BE2C (cell line): Measurements from ENCODE around the gene ZNF688.

ENCODE experiments used
- DNase-seq: peaks from one replicate; pipeline ENCODE4 v3.0.0-alpha.2; 2020
- H3K27me3 ChIP-seq: fragments of 250-450 bp; sonication (Bioruptor Pico); 2 replicates; pipeline ENCODE4 v1.5.1; 2020; ENCODE audit warnings: mild to moderate bottlenecking
- H3K36me3 ChIP-seq: fragments of 250-450 bp; sonication (Bioruptor Pico); 2 replicates; pipeline ENCODE4 v1.5.1; 2020; ENCODE audit warnings: mild to moderate bottlenecking
- H3K4me1 ChIP-seq: fragments of 250-450 bp; sonication (Bioruptor Pico); 2 replicates; pipeline ENCODE4 v1.5.1; 2020
- H3K4me3 ChIP-seq: 2 replicates; pipeline ENCODE4 v1.5.1; 2011; ENCODE audit warnings: low read depth, low read length
- H3K9me3 ChIP-seq: fragments of 250-450 bp; sonication (Bioruptor Pico); 2 replicates; pipeline ENCODE4 v1.5.1; 2020
- TF ChIP-seq, protein P1 (sequence below): IDR thresholded peaks from 2 replicates; pipeline ENCODE4 v1.5.1; 2012; ENCODE audit warnings: mild to moderate bottlenecking, low read depth, low read length

Gene ZNF688

GRCh38 chr16:30554557-30555314 is 16.8 kb downstream of the ZNF688 start:
- no peak overlapping the region for H3K4me3 ChIP-seq
- H3K4me1 ChIP-seq = no peaks in the 10 kb centered on the region
- DNase-seq = no peak
- no peaks in the 10 kb centered on the region for H3K9me3 ChIP-seq
- no peaks in the 10 kb centered on the region for H3K27me3 ChIP-seq
- TF ChIP-seq, protein P1, sequence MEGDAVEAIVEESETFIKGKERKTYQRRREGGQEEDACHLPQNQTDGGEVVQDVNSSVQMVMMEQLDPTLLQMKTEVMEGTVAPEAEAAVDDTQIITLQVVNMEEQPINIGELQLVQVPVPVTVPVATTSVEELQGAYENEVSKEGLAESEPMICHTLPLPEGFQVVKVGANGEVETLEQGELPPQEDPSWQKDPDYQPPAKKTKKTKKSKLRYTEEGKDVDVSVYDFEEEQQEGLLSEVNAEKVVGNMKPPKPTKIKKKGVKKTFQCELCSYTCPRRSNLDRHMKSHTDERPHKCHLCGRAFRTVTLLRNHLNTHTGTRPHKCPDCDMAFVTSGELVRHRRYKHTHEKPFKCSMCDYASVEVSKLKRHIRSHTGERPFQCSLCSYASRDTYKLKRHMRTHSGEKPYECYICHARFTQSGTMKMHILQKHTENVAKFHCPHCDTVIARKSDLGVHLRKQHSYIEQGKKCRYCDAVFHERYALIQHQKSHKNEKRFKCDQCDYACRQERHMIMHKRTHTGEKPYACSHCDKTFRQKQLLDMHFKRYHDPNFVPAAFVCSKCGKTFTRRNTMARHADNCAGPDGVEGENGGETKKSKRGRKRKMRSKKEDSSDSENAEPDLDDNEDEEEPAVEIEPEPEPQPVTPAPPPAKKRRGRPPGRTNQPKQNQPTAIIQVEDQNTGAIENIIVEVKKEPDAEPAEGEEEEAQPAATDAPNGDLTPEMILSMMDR = no peak
- H3K36me3 ChIP-seq = peaks cover 23% of the 10 kb centered on the region

- no peak overlapping the region for H3K4me3 ChIP-seq
- TF ChIP-seq, protein P1 = no peak
- H3K27me3 ChIP-seq = no peaks in the 10 kb centered on the region
- no peaks in the 10 kb centered on the region for H3K4me1 ChIP-seq
- H3K9me3 ChIP-seq = no peaks in the 10 kb centered on the region
- no peak for DNase-seq
- H3K36me3 ChIP-seq = peaks cover 23% of the 10 kb centered on the region
These were observed 18.1 kb downstream of the ZNF688 start for GRCh38 chr16:30553393-30553899.

DNA sequence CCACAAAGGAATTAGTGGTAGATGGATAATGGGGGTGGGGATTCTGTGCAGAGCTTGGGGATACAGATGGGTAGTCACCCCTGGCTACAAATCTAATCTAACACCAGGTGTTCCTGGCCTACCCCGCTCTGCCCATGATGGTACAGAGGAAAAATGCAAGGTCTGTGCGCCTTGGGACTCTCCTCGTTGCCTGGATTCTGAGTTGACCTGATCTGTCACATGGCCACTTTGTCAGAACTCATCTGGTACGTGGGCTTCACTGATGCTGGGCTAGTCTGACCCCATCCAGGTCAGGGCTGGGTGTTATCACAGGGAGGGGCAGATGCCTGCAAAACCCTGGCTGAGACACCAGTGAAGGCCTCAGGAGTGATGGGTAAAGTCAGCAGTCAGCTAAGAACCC is 18.6 kb downstream of the ZNF688 start:
- H3K36me3 ChIP-seq = peaks cover 23% of the 10 kb centered on the region
- DNase-seq = no peak
- no peaks in the 10 kb centered on the region for H3K9me3 ChIP-seq
- no peaks in the 10 kb centered on the region for H3K27me3 ChIP-seq
- TF ChIP-seq, protein P1 = no peak
- H3K4me1 ChIP-seq = no peaks in the 10 kb centered on the region
- H3K4me3 ChIP-seq = no peak overlapping the region

DNA sequence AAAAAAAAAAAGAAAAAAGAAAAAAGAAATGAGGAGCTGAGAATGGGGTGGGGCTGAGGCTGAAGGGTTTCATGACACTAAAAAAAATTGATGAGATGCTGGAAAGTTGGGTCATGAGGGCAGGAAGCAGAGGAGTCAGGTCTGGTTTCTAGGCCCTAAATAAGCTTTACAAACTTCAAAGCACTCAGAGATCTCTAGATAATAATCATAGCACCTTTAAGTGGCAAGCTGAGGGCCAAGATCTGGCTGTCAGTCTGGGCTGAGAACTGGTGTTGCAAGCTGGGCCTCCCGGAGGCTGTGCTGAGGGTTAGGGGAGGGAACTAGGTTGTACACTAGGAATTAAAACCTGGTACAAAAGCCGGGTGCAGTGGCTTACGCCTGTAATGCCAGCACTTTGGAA is 19.7 kb downstream of the ZNF688 start:
- Histone ChIP-seq H3K9me3 (no peaks in the 10 kb centered on the region), H3K36me3 (peaks cover 23% of the 10 kb centered on the region), H3K4me3 (no peak overlapping the region), H3K27me3 (no peaks in the 10 kb centered on the region), H3K4me1 (no peaks in the 10 kb centered on the region)
- TF ChIP-seq, protein P1 = no peak
- no peak for DNase-seq

GRCh38 chr16:30548416-30549253 is 22.9 kb downstream of the ZNF688 start:
- H3K4me3 ChIP-seq = no peak overlapping the region
- DNase-seq = no peak
- TF ChIP-seq, protein P1 = no peak
- no peaks in the 10 kb centered on the region for H3K4me1 ChIP-seq
- H3K27me3 ChIP-seq = no peaks in the 10 kb centered on the region
- H3K9me3 ChIP-seq = no peaks in the 10 kb centered on the region
- H3K36me3 ChIP-seq = peaks cover 5% of the 10 kb centered on the region; the same call in 1 of the 2 replicates
